HL-60/S4 treated with phorbol 12-myristate 13-acetate at 8.2 ng/mL for 4 days and 3 days (cell line): ENCODE data around the gene STAT1.

ENCODE experiments used
- in situ Hi-C: fragments of 300-500 bp; cut with MboI; formaldehyde crosslinking; loops from 2 replicates; pipeline ENCODE4 v1.15.0; 2022; ENCODE audit warnings: low sequenced_read_pairs

STAT1 gene

DNA sequence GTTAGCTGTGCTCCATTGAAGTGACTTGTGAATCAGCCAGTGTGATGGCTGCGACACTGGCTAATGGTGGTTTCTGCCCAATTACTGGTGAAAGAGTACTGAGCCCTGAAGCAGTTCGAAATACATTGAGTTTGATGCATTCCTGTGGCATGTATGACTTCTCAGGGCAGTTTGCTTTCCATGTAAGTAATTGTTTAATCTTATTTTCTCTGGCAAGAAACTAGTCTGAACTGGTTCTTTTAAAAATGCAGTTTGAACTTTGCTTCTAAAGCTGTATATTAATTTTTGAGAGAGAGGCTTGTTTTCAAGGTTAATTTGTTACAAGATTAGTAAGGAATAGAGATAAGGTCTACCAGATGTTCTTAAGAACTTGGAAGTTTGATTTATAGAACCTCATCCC is 86.7 kb downstream of the STAT1 start:
- in situ Hi-C loops, result no loop called here

DNA sequence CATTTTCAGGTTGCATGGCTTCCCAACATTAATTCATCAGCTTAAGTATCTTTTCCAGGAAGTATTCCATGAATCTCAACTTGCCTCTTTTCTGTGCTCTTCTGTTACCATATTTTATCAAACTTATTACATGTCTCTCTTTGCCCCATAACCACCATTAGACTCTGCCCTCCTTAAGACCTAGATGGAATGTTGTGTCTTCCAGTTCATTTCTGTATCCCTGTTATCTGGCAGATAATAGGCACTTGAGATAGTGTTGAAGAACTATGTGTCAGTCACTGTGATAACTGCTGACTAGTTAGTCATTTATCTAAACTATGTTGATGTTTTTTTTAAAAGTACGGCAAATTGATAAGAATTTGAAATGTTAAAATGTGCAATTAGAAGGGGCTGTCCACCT is 91.6 kb downstream of the STAT1 start:
- in situ Hi-C loops, result no loop called here

DNA sequence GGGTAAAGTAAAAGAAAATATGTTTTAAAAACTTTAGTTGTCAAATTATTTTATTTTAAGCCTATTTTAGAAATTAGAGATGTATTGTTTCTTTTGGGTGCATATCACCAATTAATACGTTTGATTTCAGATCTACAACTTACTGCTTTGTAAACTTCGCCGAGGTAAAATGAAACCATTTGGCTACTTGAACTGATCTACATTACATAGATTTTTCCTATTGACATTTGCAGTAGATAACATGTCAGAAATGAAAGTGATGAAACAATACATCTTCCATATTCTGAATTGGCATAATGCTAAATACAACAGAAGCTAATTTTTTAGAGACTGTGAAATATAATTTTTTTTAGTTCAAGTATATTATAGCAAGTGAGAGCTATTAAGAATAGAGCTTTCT is 93.9 kb downstream of the STAT1 start:
- in situ Hi-C loops, result no loop called here
